CD4-positive, alpha-beta T cell treated with Interleukin-17A for 1 hour (primary cell): ENCODE data around the gene TF.

ENCODE experiments used
- DNase-seq: peaks from one replicate; pipeline ENCODE4 v3.0.0-alpha.2; 2020

The TF gene

GRCh38 chr3:133747907-133748639 lies 1.9 kb downstream of the TF start:
- no peak for DNase-seq

- DNase-seq: no peak
These were observed 3.5 kb downstream of the TF start for GRCh38 chr3:133749427-133750258.

DNA sequence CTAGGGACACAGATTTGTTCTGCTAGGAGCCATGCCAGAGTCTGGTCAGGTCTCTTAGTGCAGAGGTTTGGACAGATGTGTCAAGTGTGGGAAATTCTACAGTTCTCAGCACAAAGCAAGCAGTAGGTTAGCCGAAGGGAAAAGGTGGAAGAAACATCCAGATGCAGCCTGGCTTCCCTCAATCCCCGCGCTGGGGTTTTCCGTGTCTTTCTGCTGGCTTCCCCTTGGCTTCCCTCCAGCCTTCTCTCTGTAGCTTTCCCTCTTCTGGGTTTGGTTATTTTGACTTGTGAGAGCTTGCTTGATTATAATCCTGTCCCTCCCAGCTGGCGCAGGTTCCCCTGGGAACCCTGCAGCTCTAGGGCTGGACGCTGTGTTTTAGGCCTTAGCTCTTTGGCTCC lies 4.1 kb downstream of the TF start:
- DNase-seq: no peak

DNA sequence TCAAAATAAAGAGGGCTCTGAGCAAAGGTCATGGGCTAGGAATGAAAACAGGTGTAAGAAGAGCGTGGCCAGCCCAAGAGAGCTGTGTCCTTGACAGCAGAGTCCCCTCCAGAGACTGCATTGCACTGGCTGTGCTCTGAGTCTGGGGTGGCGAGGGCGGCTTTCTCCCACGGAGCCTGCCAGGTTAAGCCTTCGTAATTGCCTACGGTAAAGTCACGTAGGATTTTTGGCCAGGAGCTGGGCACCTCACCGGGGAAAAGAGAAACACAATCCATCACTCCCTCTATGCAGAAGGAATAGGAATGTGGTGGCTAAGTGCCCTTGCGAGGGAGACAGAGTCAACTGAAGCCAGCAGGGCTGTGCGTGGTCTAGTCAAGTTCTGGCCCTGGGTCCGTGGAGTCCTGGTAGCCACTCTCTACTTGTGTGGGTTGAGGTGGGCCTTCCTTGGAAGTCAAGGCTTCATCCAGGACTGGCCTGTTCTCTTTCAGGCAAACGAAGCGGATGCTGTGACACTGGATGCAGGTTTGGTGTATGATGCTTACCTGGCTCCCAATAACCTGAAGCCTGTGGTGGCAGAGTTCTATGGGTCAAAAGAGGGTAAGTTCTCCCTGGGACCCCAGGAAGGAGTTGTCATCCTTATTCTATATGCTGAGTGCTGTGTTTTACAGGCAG lies 7.0 kb downstream of the TF start:
- no peak for DNase-seq

GRCh38 chr3:133753779-133754164 lies 7.6 kb downstream of the TF start:
- no peak for DNase-seq

DNA sequence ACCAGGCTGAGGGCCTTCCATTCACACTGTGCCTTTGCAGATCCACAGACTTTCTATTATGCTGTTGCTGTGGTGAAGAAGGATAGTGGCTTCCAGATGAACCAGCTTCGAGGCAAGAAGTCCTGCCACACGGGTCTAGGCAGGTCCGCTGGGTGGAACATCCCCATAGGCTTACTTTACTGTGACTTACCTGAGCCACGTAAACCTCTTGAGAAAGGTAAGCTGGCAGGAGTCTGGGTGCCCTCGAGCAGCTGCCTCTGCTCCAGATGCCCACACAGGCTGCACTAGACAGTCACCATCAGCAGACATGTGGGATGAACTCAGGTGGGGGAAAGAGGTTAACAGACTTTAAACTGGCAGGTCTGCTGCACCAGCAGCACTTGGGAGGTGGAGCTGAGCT lies 8.3 kb downstream of the TF start:
- no peak for DNase-seq

- no peak for DNase-seq
These were observed 9.0 kb downstream of the TF start for GRCh38 chr3:133754973-133755828.

- DNase-seq: no peak
These were observed 10.8 kb downstream of the TF start for GRCh38 chr3:133756716-133757694.

GRCh38 chr3:133757701-133758567 lies 11.7 kb downstream of the TF start:
- DNase-seq: no peak

DNA sequence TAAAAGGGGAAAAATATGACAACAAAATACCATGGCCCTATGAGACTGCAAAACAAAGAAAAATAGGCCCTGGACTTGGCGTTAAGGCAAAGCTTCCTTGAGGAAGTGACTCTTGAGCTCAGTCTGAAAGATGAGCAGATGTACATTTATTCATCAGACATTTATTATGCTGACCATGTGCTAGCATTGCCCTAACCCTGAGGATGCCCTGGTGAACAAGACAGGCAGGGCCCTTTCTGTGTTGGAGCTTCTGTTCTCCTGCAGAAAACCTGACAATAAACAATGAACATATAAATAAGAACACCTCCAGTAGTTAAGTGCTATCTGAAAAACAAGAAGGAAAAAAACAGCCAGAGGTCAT lies 12.4 kb downstream of the TF start:
- no peak for DNase-seq

DNA sequence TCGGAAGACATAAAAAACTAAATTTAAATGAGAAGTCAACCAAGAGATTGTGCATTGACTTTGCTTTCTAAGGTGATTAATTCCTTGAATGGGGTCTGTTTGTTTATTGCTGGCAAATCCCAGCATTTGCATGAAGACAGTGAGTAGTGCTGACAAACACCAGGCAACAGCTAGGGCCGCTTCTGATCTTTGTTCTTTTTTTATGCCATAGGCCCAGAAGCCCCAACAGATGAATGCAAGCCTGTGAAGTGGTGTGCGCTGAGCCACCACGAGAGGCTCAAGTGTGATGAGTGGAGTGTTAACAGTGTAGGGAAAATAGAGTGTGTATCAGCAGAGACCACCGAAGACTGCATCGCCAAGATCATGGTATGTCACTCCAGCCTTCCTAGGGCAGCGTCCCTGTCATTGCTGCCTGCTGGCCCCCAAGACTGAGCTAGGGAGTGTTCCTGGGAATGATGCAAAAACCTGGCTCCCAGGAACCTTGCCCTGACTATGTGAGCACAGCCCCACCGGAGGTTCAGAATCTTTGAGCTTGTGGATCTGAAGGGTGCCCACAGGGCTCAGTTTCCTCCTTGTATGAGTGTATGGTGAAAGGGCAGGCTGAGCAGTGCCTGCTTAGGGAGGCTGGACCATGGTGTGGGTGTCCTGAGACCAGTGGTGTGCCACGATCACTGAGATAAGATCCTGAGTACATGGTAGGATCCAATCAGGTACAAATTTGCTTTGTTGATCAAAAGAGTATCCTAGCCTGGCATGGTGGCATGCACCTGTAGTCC lies 13.0 kb downstream of the TF start:
- DNase-seq: no peak

GRCh38 chr3:133759740-133760305 lies 13.6 kb downstream of the TF start:
- no peak for DNase-seq

DNA sequence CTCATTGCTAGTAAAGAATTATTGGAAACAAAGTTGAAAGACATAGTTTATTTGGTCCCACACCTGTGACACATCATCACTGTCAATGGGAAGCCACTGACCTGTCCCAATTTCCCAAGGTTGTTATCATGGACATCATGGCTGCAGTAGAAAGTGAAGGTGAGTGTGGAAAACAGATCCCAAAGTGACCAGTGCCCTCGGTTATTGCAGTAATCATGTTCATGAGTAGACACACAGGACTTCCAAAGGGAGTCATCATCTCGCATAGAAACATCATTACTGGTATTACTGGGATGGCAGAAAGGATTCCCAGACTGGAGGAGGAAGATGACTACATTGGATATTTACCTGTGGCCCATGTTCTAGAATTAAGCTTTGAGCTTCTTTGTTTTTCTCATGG lies 14.7 kb downstream of the TF start:
- DNase-seq: no peak

GRCh38 chr3:133761605-133762484 lies 15.7 kb downstream of the TF start:
- no peak for DNase-seq

DNA sequence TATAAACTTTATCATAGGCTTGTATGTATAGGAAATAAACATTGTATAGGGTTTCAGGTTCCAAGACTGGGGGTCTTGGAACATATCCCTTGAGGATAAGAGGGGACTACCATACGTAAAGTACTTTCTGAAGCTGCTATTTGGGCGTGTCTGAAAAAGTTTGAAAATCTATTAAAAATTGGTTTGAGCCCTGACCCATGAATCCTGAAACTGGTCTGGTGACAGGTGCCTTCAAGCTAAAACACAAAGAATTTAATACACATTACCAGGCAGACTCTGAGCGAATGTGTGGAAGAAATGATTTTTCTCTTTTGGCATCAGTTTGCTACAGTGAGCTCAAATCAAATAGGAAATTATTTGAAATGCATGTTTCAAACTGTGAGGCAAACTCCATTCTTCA lies 16.3 kb downstream of the TF start:
- no peak for DNase-seq

DNA sequence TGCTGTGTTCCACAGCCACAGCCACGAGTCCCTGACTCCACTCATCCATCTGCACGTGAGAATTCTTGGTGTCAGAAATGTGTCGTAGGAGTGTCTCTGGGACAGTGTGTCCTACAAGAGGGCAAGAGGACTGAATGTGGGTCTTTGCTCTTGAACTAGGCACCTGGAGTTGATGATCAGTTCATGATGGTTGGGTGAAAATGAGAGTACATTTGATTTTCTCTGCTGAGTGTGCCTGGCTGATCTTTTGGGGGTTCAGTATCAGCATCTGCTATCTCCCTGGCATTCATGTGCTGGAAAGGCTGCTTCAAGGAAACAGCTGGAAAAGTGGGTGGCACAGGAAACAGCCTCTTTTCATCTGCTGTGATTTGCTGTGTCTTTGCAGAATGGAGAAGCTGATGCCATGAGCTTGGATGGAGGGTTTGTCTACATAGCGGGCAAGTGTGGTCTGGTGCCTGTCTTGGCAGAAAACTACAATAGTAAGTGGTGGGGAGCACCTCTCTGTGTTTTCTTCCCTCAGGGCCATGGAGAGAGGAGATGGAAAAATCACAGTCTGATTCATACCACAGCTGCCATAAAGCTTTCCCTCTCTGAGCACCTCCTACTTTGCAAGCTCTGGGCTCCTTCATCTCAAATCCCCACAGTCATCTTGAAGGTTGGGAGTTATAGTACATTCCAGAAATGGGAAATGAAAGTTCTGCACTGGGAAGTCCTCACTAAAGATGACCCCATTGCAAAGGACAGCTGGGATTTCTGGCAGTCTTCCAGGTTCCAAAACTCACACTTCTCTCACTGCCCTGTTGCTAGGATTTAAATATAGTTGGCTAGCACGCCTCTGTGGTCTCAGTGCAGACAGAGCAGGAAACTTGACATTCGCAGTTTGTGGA lies 17.8 kb downstream of the TF start:
- no peak for DNase-seq

GRCh38 chr3:133765256-133765655 lies 19.1 kb downstream of the TF start:
- no peak for DNase-seq
